HEK293 (cell line): ENCODE measurements around the gene GPATCH4.

ENCODE experiments used
- CTCF ChIP-seq: fragments of 450-650 bp; formaldehyde crosslinking; IDR thresholded peaks from 2 replicates; pipeline ENCODE4 v1.5.1; 2016; ENCODE audit warnings: missing biosample characterization, missing genetic modification characterization
- MEIS1 ChIP-seq: sonication (generic); formaldehyde crosslinking; IDR thresholded peaks from 2 replicates; pipeline ENCODE4 v1.8.1; 2022; ENCODE audit warnings: missing genetic modification reagents, mild to moderate bottlenecking, borderline replicate concordance
- SALL2 ChIP-seq: fragments of 450-650 bp; formaldehyde crosslinking; IDR thresholded peaks from 2 replicates; pipeline ENCODE4 v1.5.0; 2017; ENCODE audit warnings: missing biosample characterization, mild to moderate bottlenecking, missing genetic modification characterization, borderline replicate concordance
- ZBTB1 ChIP-seq: fragments of 450-650 bp; formaldehyde crosslinking; IDR thresholded peaks from 2 replicates; pipeline ENCODE4 v1.5.1; 2016; ENCODE audit warnings: missing biosample characterization, missing genetic modification characterization
- ZBTB11 ChIP-seq: fragments of 450-650 bp; formaldehyde crosslinking; conservative IDR thresholded peaks from 2 replicates; pipeline ENCODE4 v1.5.1; 2016; ENCODE audit warnings: low read depth, missing biosample characterization, missing genetic modification characterization
- ZBTB20 ChIP-seq: fragments of 450-650 bp; formaldehyde crosslinking; IDR thresholded peaks from 2 replicates; pipeline ENCODE4 v1.5.1; 2016; ENCODE audit warnings: missing biosample characterization, missing genetic modification characterization
- ZFHX2 ChIP-seq: fragments of 450-650 bp; formaldehyde crosslinking; conservative IDR thresholded peaks from 2 replicates; pipeline ENCODE4 v1.5.1; 2016; ENCODE audit warnings: missing biosample characterization, missing genetic modification characterization
- ZNF23 ChIP-seq: fragments of 450-650 bp; formaldehyde crosslinking; IDR thresholded peaks from 2 replicates; pipeline ENCODE4 v1.5.1; 2016; ENCODE audit warnings: missing biosample characterization, missing genetic modification characterization, borderline replicate concordance
- ZNF394 ChIP-seq: fragments of 450-650 bp; formaldehyde crosslinking; IDR thresholded peaks from 2 replicates; pipeline ENCODE4 v1.5.1; 2016; ENCODE audit warnings: missing biosample characterization, missing genetic modification characterization, mild to moderate bottlenecking, moderate library complexity, borderline replicate concordance
- ZNF398 ChIP-seq: fragments of 450-650 bp; formaldehyde crosslinking; IDR thresholded peaks from 2 replicates; pipeline ENCODE4 v1.5.1; 2017; ENCODE audit warnings: missing biosample characterization, missing genetic modification characterization
- ZNF548 ChIP-seq: fragments of 450-650 bp; formaldehyde crosslinking; IDR thresholded peaks from 2 replicates; pipeline ENCODE4 v1.5.1; 2016; ENCODE audit warnings: missing biosample characterization, missing genetic modification characterization
- ZNF658 ChIP-seq: fragments of 450-650 bp; formaldehyde crosslinking; IDR thresholded peaks from 2 replicates; pipeline ENCODE4; 2016; ENCODE audit warnings: missing biosample characterization, missing genetic modification characterization
- ZNF664 ChIP-seq: fragments of 450-650 bp; formaldehyde crosslinking; IDR thresholded peaks from 2 replicates; pipeline ENCODE4 v1.5.1; 2016; ENCODE audit warnings: missing biosample characterization, missing genetic modification characterization
- TF ChIP-seq, protein P1 (sequence below): fragments of 450-650 bp; formaldehyde crosslinking; IDR thresholded peaks from 2 replicates; pipeline ENCODE4 v1.5.1; 2016; ENCODE audit warnings: missing biosample characterization, missing genetic modification characterization
- TF ChIP-seq, protein P2 (sequence below): fragments of 450-650 bp; formaldehyde crosslinking; IDR thresholded peaks from 2 replicates; pipeline ENCODE4 v1.5.1; 2016; ENCODE audit warnings: missing biosample characterization, missing genetic modification characterization
- TF ChIP-seq, protein P3 (sequence below): fragments of 450-650 bp; formaldehyde crosslinking; IDR thresholded peaks from 2 replicates; pipeline ENCODE4 v1.5.1; 2017; ENCODE audit warnings: missing biosample characterization, missing genetic modification characterization
- TF ChIP-seq, protein P4 (sequence below): fragments of 450-650 bp; formaldehyde crosslinking; IDR thresholded peaks from 2 replicates; pipeline ENCODE4 v1.5.1; 2016; ENCODE audit warnings: missing biosample characterization, missing genetic modification characterization
- TF ChIP-seq, protein P5 (sequence below): fragments of 450-650 bp; formaldehyde crosslinking; IDR thresholded peaks from 2 replicates; pipeline ENCODE4 v1.5.1; 2016; ENCODE audit warnings: missing biosample characterization, missing genetic modification characterization, low read depth

GPATCH4 gene

GRCh38 chr1:156624814-156625435 is 23.6 kb upstream of the GPATCH4 start (continued):
- TF ChIP-seq, protein P1, sequence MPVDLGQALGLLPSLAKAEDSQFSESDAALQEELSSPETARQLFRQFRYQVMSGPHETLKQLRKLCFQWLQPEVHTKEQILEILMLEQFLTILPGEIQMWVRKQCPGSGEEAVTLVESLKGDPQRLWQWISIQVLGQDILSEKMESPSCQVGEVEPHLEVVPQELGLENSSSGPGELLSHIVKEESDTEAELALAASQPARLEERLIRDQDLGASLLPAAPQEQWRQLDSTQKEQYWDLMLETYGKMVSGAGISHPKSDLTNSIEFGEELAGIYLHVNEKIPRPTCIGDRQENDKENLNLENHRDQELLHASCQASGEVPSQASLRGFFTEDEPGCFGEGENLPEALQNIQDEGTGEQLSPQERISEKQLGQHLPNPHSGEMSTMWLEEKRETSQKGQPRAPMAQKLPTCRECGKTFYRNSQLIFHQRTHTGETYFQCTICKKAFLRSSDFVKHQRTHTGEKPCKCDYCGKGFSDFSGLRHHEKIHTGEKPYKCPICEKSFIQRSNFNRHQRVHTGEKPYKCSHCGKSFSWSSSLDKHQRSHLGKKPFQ = no peak
- TF ChIP-seq ZNF398 (tag by site-specific recombination) (no peak; the same call in 1 of the 2 replicates), ZFHX2 (tag by site-specific recombination) (peak; percentile 76), ZNF548 (tag by site-specific recombination) (no peak), ZBTB20 (0 out of 2 replicates have a peak, but pooled peaks have one; percentile 29), MEIS1 (CRISPR knock-in tag) (no peak), ZNF394 (tag by site-specific recombination) (0 out of 2 replicates have a peak, but pooled peaks have one; percentile 5), ZNF664 (no peak), SALL2 (tag by site-specific recombination) (no peak), ZNF23 (tag by site-specific recombination) (no peak), ZNF658 (no peak), ZBTB11 (tag by site-specific recombination) (no peak), ZBTB1 (no peak), CTCF (tag by site-specific recombination) (no peak)
- TF ChIP-seq, protein P2, sequence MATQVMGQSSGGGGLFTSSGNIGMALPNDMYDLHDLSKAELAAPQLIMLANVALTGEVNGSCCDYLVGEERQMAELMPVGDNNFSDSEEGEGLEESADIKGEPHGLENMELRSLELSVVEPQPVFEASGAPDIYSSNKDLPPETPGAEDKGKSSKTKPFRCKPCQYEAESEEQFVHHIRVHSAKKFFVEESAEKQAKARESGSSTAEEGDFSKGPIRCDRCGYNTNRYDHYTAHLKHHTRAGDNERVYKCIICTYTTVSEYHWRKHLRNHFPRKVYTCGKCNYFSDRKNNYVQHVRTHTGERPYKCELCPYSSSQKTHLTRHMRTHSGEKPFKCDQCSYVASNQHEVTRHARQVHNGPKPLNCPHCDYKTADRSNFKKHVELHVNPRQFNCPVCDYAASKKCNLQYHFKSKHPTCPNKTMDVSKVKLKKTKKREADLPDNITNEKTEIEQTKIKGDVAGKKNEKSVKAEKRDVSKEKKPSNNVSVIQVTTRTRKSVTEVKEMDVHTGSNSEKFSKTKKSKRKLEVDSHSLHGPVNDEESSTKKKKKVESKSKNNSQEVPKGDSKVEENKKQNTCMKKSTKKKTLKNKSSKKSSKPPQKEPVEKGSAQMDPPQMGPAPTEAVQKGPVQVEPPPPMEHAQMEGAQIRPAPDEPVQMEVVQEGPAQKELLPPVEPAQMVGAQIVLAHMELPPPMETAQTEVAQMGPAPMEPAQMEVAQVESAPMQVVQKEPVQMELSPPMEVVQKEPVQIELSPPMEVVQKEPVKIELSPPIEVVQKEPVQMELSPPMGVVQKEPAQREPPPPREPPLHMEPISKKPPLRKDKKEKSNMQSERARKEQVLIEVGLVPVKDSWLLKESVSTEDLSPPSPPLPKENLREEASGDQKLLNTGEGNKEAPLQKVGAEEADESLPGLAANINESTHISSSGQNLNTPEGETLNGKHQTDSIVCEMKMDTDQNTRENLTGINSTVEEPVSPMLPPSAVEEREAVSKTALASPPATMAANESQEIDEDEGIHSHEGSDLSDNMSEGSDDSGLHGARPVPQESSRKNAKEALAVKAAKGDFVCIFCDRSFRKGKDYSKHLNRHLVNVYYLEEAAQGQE = no peak
- TF ChIP-seq, protein P3, sequence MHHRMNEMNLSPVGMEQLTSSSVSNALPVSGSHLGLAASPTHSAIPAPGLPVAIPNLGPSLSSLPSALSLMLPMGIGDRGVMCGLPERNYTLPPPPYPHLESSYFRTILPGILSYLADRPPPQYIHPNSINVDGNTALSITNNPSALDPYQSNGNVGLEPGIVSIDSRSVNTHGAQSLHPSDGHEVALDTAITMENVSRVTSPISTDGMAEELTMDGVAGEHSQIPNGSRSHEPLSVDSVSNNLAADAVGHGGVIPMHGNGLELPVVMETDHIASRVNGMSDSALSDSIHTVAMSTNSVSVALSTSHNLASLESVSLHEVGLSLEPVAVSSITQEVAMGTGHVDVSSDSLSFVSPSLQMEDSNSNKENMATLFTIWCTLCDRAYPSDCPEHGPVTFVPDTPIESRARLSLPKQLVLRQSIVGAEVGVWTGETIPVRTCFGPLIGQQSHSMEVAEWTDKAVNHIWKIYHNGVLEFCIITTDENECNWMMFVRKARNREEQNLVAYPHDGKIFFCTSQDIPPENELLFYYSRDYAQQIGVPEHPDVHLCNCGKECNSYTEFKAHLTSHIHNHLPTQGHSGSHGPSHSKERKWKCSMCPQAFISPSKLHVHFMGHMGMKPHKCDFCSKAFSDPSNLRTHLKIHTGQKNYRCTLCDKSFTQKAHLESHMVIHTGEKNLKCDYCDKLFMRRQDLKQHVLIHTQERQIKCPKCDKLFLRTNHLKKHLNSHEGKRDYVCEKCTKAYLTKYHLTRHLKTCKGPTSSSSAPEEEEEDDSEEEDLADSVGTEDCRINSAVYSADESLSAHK (tag by site-specific recombination) = peak; percentile 14; the same call in 1 of the 2 replicates
- TF ChIP-seq, protein P4, sequence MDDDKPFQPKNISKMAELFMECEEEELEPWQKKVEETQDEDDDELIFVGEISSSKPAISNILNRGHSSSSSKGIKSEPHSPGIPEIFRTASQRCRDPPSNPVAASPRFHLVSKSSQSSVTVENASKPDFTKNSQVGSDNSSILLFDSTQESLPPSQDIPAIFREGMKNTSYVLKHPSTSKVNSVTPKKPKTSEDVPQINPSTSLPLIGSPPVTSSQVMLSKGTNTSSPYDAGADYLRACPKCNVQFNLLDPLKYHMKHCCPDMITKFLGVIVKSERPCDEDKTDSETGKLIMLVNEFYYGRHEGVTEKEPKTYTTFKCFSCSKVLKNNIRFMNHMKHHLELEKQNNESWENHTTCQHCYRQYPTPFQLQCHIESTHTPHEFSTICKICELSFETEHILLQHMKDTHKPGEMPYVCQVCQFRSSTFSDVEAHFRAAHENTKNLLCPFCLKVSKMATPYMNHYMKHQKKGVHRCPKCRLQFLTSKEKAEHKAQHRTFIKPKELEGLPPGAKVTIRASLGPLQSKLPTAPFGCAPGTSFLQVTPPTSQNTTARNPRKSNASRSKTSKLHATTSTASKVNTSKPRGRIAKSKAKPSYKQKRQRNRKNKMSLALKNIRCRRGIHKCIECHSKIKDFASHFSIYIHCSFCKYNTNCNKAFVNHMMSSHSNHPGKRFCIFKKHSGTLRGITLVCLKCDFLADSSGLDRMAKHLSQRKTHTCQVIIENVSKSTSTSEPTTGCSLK (tag by site-specific recombination) = no peak
- TF ChIP-seq, protein P5, sequence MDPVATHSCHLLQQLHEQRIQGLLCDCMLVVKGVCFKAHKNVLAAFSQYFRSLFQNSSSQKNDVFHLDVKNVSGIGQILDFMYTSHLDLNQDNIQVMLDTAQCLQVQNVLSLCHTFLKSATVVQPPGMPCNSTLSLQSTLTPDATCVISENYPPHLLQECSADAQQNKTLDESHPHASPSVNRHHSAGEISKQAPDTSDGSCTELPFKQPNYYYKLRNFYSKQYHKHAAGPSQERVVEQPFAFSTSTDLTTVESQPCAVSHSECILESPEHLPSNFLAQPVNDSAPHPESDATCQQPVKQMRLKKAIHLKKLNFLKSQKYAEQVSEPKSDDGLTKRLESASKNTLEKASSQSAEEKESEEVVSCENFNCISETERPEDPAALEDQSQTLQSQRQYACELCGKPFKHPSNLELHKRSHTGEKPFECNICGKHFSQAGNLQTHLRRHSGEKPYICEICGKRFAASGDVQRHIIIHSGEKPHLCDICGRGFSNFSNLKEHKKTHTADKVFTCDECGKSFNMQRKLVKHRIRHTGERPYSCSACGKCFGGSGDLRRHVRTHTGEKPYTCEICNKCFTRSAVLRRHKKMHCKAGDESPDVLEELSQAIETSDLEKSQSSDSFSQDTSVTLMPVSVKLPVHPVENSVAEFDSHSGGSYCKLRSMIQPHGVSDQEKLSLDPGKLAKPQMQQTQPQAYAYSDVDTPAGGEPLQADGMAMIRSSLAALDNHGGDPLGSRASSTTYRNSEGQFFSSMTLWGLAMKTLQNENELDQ (tag by site-specific recombination) = no peak
